Right renal cortex interstitium (tissue), 3 donors: Measurements from ENCODE around the gene LGI2. TPM values are rescaled to one million over a fixed set of nuclear protein-coding genes. Genes with fewer than 3 reads are reported as not detected.
"Not testable (repeated sequence)": the region's sequence is repeated elsewhere in the genome, so short reads cannot be mapped to it uniquely, and the experiment has no call there.

Experiments used
- DNase-seq, 3 donors: peaks; one replicate each; pipeline ENCODE4 v3.0.0-alpha.2; 2013; ENCODE audit warnings: low read depth in 3 of 3, low spot score in 2 of 3
- polyA plus RNA-seq, 3 donors: library from polyadenylated mRNA; unstranded; fragments of 120-200 nt; gene quantifications; one replicate each; pipeline ENCODE4 v1.2.1, GENCODE V29; 2013; ENCODE audit not compliant: insufficient read length in 3 of 3

LGI2 gene
- polyA plus RNA-seq, 3 donors: 26.2 to 35.5 (median 28.3) TPM

DNA sequence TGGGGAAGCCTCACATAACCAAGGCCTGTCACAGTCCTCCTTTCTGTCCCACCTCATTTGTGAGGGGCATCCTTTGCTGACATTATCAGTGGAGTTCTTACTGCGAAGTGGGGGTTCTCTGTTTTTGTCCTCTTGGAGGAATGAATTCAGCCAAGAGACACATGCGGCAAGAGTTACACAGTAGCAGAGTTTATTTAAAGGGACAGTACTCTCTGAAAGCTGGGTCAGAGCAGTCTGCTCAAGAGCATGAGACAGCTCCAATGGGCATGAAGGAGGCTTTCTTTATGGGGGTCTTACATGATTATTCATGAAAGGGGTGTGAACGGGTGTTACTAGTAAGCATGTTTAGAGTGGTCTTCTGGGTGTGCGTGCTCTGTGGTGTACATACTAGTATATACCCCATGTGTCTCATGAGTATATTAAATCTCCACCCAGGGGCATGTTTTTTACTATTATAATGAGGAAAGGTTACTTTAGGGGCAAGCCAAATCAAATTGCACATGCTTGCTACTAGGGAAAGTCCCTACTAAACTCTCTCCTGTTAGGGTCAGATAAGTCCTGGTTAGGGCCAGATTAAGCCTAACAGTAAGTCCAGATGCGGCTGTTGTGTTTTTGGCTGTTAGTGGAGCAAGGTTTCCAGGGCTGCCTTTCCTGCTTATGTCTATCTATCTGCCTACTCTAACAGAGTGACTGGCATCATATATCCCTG is 19.8 kb upstream of the LGI2 start:
- DNase-seq: no peak

DNA sequence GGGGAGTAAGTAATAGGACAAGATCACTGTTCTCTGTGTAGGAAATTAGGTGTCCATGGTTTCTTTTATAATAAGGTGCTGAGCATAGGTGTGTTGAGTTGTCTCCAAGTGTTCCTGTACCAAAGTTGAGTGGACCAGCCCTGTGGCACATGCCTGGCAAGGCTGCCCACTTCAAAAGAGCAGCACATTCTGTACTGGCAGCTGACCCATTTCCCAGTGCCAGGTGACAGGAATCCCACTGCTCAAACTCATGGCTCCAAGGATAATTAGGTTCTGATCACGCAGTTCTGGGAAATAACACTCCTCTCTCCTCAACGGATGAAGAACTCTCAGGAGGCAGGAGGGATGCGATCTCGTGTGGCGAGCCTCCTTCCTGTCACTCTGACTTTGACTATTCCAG is 12.8 kb upstream of the LGI2 start:
- DNase-seq: no peak

DNA sequence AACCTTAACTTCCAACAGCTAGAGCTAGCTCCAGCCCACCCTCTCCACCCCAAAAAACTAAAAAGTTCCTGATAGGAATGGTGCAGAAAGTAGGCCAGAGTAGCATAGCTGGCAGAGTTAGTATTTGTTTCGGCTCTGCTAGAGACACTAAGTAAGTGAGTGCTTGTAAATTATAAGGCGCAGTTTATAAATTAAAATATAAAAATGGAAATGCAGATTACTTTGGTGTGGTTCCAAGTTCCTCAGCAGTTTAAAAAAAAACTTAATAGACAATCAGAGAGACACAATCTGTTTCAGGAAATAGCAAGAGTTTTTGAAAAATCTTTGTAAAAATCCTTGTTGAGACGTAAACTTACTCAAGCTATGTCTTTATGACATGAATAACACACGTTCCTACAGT is 2.8 kb upstream of the LGI2 start:
- no peak for DNase-seq

DNA sequence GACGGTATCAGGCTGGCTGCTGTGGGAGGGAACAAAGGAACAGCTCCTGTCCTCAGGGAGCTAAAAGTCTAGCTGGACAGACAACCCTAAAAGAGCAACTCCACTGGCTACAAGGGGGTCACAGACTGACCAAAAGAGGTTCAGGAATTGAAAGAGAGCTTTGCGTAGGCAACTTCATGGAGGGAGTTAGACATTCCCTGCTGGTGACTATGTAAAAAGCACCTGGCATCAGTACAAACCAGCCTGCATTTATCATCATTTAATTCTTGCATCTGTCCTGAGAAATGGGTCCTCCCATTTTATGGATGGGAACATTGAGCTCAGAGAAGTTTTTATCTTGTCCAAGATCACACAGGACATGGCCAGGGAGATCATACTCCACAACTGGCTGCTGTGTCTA is 1.4 kb upstream of the LGI2 start:
- DNase-seq: no peak

DNA sequence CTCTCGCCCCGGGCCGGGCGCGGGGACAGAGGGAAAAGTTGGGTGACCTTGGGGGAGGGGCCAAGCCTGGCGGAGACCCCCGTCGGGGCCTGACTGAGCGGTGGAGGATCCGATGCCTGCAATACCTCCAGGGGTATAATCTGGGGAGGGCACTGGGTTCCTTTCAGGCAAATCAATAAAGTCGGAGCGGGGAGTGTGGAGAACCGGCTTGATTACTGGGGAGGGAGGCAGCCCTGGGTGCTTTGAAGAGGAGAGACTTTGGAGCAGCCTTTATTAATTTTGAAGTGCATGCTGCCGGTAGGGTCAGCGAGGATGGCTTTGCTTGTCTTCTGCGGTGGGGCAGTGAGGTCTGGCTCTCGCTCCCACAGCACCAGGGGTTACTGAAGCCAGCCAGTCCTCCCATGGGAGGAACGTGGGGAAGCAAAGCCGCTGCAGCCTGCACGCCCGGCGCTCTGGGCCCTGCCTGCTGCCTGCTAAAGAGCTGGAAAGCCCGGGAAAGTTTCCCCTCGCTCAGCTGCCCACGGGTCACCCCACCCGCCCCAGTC is 403 bp upstream of the LGI2 start:
- DNase-seq: no peak

DNA sequence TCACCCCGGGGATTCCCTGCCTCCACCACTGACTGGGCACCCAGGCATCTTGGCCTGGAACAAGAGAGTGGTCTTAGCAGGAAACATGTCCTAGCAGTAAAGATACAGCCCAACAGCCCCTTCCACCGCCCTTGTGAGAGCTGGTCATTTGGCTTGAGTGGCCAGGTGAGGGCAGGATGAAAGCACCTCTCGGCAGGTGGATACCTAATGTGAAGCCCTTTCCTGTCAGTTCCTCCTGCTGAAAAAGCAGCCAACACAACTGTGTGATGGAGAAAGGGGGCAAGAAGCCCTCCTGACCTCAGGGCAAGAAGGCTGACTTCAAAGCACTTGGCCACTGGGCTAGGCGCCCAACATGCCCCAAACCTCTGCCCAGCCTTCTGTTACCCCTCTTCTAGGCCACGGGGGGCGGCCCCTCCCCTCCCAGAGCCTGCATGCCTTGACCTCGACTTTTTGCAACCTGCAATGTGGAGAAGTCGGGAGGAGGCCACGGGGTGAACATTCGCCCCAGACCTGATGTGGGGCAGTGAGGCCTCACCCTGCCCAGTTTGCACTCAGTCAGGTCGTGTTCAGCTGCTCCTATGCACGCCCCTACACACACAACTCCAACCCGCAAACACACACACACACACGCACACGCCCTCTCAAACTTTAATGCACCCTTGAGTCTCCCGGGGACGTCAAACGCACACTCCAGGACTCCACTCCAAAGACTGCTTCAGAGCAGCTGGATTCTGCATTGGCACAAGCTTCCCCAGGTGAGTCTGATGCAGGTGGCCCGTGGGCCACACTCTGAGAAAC is 1.1 kb downstream of the LGI2 start:
- no peak for DNase-seq

DNA sequence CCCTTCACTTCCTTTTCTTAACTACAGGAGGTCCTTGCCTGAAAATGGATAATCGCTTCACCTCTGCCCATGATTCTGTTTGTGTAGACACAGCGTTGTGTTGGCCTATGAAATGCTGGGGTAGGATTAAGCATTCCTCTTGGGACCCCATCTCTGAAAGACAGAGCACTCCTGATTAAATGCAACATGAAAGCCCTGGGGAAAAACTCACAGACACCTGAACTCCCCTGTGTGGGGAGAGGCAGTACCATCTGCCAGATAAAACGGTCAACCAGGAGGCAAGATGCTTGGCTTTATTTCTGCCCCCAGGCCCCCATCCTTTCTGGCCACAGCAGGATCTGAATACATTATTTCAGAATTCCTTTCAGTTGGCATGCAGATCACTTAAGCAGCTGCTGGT is 1.9 kb downstream of the LGI2 start:
- DNase-seq: no peak

DNA sequence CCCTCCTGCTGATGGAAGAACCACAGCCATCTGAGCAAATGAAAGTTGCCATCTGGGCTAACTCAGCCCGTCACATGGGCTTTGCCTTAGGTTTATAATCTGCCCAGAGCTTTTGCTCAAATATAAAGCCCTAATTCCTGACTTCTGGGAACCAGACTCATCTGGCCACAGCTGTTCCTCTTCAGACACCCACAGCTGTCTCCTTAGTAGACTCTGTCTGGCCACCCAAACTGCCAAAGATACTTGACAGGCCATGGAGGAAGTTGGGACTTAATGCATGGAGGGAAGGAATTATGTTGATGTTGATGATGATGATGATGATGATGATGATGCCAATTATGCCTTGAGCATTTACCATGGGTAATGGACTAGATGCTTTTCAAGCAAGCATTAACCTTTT is 8.0 kb downstream of the LGI2 start:
- no peak for DNase-seq

DNA sequence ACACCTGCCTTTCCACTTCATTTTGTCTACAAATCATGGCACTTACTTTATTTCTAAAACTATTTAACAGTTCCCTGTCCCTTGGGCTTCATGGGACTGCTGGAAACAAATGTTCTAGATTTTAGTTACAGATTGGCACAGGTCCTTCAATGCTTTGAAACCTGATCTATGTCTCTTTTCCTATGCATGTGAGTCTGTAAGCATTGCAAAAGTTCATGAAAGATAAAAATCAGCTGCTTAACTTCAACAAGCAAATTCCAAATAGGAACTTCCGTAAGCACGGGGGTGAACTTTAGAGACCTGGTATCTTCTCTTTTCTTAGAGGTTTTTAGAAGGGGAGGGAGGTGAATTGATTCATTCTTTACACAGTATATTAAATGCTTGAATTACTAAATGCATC is 9.5 kb downstream of the LGI2 start:
- DNase-seq: no peak

DNA sequence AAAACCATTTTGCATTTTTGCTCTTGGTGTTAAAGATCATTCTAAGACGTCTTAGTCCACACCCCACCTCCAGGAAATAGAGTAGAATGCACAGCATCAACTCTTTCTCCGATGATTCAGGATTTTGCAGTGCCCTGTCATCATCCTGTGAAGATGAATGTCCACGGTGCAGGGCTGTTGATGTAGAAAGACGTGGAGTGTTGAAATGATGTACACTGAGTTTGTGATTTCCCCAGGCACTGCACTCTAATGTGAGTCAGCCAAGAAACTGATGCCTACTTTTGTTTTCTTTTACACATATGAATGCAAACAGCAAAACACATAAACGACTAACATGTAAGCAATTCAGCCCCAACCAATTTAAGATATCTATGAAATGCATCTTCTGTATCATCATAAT is 10.5 kb downstream of the LGI2 start:
- no peak for DNase-seq

DNA sequence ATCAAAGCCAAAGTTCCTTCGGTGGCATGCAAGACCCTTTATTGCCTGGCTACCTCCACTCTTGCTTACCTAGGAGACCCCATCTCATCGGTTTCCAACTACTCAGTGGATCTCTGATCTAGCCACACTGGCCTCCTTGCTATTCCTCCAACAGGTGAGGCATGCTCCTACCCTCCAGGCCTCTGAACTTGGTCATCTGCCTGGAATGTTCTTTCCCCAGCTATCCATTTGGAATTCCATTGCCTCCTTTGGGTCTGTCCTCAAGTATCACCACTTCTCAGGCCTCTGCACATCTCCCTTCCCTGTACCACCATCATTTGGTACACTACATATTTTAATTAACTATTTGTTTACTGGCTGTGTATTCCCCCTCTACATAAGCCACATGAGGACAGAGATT is 11.2 kb downstream of the LGI2 start:
- DNase-seq: no peak

DNA sequence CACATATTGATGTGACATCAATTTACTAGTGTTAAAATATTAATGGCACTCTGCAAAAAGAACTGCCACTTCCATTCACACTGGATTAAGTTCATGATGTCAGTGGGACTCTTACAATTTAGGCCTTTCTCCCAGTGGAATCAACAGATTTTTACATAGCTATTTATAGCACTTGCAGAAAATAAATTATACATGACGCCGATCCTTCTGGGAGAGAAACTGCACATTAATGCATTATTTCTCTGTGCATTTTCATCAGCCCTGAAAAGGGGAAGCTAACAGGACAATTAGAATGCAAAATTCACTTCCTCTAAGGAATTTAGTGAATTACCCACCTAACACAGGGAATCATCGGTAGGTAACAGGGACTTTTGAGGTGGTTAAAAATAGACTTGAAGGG is 15.7 kb downstream of the LGI2 start:
- DNase-seq: no peak

DNA sequence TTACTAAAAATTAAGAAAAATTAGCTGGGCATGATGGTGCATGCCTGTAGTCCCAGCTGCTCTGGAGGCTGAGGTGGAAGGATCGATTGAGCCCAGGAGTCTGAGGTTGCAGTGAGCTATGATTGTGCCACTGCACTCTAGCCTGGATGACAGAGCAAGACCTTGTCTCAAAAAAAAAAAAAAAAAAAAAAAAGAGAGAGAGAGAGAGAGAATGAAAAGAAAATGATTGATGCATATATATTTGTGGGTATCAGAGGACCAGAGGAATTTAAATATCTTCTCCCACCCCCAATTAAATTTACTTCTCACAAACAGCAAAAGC is 16.1 kb downstream of the LGI2 start:
- not testable (repeated sequence) for DNase-seq

DNA sequence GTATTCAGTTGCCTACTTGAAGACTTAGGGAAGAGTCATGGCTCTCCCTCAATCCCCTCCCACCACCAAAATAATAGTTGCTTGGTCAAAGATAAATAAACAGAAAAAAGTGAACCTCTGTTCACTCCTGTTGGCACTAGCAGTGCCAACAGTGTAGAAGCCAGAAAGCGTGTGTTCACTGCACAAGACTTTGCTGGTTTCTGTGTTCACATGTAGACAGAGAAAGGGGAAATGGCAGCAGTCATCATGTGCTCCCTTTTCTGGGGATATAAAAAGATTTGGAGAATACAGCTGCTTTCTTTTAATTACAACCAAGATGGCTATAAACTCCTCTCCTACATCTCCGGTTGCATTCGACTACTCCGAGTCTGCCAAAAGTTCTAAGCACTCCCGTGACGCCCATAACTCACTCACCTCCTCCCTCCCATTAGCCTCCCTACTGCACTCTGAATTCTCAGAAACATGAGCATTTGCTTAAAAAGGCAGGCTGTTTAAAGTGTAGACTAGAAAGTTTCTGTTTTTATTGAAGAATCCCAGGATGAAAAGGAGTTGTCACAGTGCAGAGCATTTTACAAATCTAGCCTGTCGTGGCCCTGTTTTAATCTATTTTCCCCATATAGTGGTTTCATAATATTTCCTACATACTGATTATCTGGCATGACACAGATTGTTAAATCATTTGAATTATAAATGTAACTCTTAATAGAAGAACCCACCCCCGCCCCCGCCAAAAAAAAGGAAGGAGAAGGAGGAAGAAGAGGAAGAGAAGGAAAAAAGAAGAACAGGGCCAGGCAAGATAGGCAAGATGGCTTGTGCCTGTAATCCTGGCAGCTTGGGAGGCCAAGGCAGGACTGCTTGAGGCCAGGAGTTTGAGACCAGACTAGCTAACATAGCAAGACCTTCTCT is 16.7 kb downstream of the LGI2 start:
- peak; percentile 78 to 85 (median 78) for DNase-seq

DNA sequence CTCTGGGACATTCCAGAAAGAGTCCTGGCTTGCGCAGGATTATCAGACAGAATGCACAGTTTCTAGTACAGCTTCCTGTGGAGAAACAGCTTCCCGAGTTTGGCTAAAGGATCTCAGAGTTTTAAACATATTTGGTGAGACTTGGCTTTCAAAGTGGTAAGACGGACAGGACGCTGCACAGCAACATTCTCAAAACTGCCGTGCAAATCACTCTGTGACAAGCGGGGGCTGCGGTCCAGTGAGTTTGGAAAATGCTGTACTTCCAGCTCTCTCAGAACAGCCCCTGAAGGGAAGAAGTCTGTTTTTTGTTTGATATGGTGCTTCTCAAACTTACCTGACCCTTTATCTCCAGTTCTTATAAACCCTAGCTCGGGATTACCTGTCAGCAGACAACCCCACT is 18.1 kb downstream of the LGI2 start:
- peak in 1 of 3 donors; percentile 59 for DNase-seq

DNA sequence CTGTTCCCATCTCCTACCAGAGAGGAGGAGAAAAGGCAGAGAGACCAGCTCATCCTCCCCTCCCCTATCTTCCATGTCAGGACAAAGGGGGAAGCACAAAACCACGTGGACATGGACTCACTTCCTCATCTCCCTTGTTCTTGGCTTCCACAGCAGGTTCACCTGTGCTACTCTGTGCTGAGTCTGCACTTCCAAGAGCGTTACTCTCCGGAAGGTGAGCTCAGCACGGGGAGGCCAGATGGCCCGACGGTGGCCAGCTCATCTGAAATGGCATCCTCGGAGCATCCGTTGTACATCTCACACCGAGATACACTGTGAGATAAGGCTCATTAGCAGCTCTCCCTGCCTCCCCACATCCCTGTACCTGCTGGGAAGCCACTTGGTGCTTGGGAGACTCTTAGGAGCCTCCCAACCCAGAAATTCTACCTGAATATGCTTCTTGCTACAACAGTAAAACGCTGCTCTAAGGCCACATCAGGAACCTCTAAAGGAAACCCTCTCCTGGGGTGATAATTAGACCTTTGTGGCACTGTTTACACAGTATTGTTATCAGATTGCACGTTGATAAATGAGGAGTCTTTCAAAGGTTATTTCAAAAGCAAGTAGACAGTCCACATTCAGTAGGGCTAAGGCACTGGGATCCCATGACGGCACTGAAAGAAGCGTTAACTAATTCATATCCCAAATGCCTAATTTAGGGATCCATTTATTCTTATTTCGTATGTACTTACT is 19.4 kb downstream of the LGI2 start:
- no peak for DNase-seq

DNA sequence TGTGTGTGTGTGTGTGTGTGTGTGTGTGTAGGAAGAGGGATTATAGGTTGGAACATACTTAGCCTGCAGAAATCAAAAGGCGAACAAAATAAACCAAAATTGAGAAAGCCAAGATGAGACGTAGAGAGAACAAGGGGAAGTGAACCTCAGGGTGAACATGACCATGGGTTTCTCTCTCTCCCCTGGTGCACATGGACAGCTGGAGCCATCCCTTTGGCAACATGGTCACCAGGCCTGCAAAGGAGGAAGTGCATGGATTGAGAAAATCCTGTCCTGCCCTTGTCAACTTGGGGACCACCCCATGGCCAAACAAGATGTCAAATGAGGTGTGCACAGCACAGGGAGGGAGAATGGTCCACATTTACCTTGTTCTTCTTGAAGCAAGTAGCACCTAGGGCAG is 23.1 kb downstream of the LGI2 start:
- DNase-seq: no peak

DNA sequence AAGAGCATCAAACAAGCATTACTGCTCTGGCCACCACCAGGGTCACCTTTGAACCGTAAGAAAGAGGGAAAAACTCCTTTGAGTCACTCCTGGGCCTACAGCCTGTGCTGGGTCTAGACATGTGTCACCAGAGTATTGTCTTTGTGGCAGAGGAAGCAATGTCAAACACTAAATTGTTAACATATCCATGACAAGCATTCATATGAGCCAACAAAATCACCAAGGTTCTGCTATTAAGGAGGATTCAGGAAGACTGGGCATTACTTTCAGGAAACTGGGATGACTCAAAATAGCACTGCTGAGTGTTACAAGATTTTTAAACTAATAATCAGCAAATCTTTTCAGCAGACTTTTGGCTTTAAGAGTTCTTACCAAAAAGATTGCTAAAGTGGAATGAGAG is 28.1 kb downstream of the LGI2 start:
- DNase-seq: no peak

DNA sequence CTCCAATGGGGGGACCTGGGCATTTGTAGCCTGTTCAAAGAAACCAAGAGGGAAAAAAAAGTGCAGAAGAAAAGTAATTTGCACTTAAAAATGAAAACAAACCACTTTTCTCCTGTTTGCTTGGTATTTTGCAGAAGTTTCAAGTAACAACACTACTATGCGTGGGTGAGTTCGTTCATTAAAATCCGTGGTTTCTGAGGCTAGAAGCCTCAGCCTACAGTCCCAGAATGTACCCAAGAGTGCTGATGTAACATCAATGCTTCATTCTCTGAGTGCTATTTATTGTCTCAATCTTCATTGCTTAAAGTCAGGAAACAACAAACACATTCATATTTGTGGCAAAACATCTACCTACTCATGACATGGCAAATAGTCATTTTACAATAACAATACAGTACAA is 29.2 kb downstream of the LGI2 start:
- no peak for DNase-seq

DNA sequence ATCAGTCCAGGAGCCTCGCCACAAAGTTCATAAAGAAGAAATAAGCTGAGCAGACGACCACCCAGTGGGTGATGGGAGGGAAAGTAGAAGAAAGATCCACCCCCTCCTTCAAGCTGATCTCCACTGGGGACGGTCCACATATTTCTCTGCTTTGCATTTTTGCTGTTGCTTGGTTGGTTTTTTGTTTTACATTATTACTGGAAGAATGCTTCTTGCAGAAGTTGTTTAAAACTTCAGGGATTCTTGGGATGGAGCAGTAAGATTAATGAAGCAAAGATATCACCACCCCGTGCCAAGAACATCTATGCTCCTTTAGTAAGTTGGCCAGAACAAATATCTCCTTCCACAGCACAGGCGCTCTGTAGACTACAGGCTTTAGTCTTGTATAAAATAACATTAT is 30.1 kb downstream of the LGI2 start:
- no peak for DNase-seq
